ENCODE measurements around the gene ITPR3. TPM values are rescaled to one million over a fixed set of nuclear protein-coding genes. Genes with fewer than 3 reads are reported as not detected.
A peak's percentile ranks its signal among the peaks of the same experiment; 100 is the strongest.

The ITPR3 gene
- polyA plus RNA-seq, 1 donor from 2014 or later, result 6.7 TPM

- no peak overlapping the region for H3K4me3 Mint-ChIP-seq
- peaks cover 0 to 4% (median 0%) of the 10 kb centered on the region in 3 donors for H3K4me1 Mint-ChIP-seq
- H3K9me3 Mint-ChIP-seq, result no peaks in the 10 kb centered on the region
- H3K36me3 Mint-ChIP-seq, result no peaks in the 10 kb centered on the region
- H3K27me3 Mint-ChIP-seq, result no peaks in the 10 kb centered on the region
- H3K27ac Mint-ChIP-seq, result no peak overlapping the region
Observed at GRCh38 chr6:33658982-33659689, 38.0 kb downstream of the ITPR3 start.

- Mint-ChIP-seq H3K9me3 (no peaks in the 10 kb centered on the region), H3K27ac (peak overlapping the region in 1 of 3 donors; percentile 59), H3K4me1 (peaks cover 0 to under 1% (median 0%) of the 10 kb centered on the region in 3 donors), H3K4me3 (no peak overlapping the region), H3K27me3 (no peaks in the 10 kb centered on the region), H3K36me3 (no peaks in the 10 kb centered on the region)
Observed at GRCh38 chr6:33659986-33660385, 38.9 kb downstream of the ITPR3 start.

GRCh38 chr6:33661106-33661838, 40.1 kb downstream of the ITPR3 start:
- H3K36me3 Mint-ChIP-seq, result no peaks in the 10 kb centered on the region
- H3K9me3 Mint-ChIP-seq, result no peaks in the 10 kb centered on the region
- H3K4me3 Mint-ChIP-seq, result no peak overlapping the region

GRCh38 chr6:33662318-33662717, 41.2 kb downstream of the ITPR3 start:
- H3K27ac Mint-ChIP-seq, result no peak overlapping the region
- H3K4me1 Mint-ChIP-seq, result no peaks in the 10 kb centered on the region
- H3K9me3 Mint-ChIP-seq, result no peaks in the 10 kb centered on the region
- no peaks in the 10 kb centered on the region for H3K27me3 Mint-ChIP-seq
- no peak overlapping the region for H3K4me3 Mint-ChIP-seq
- no peaks in the 10 kb centered on the region for H3K36me3 Mint-ChIP-seq

More at GRCh38 chr6:33661106-33661838, 40.1 kb downstream of the ITPR3 start:
- no peaks in the 10 kb centered on the region for H3K27me3 Mint-ChIP-seq
- H3K27ac Mint-ChIP-seq, result no peak overlapping the region
- no peaks in the 10 kb centered on the region for H3K4me1 Mint-ChIP-seq

GRCh38 chr6:33663028-33663427, 41.9 kb downstream of the ITPR3 start:
- Mint-ChIP-seq H3K27me3 (no peaks in the 10 kb centered on the region), H3K9me3 (no peaks in the 10 kb centered on the region), H3K27ac (no peak overlapping the region), H3K4me1 (peaks cover 0 to 2% (median 0%) of the 10 kb centered on the region in 3 donors), H3K36me3 (peaks cover 1% of the 10 kb centered on the region), H3K4me3 (no peak overlapping the region)

- no peak overlapping the region for H3K27ac Mint-ChIP-seq
- H3K4me3 Mint-ChIP-seq, result no peak overlapping the region
- no peaks in the 10 kb centered on the region for H3K9me3 Mint-ChIP-seq
- H3K4me1 Mint-ChIP-seq, result peaks cover 0 to 7% (median 6%) of the 10 kb centered on the region in 3 donors
- no peaks in the 10 kb centered on the region for H3K27me3 Mint-ChIP-seq
- H3K36me3 Mint-ChIP-seq, result peaks cover 7% of the 10 kb centered on the region
Observed at GRCh38 chr6:33663727-33664449, 42.8 kb downstream of the ITPR3 start.

GRCh38 chr6:33664506-33665057, 43.5 kb downstream of the ITPR3 start:
- Mint-ChIP-seq H3K4me3 (no peak overlapping the region), H3K9me3 (no peaks in the 10 kb centered on the region), H3K27ac (no peak overlapping the region), H3K36me3 (peaks cover 11% of the 10 kb centered on the region), H3K27me3 (no peaks in the 10 kb centered on the region), H3K4me1 (peaks cover 0 to 14% (median 11%) of the 10 kb centered on the region in 3 donors)

GRCh38 chr6:33665957-33666356, 44.8 kb downstream of the ITPR3 start:
- Mint-ChIP-seq H3K36me3 (peaks cover 12% of the 10 kb centered on the region), H3K4me1 (peaks cover 0 to 15% (median 12%) of the 10 kb centered on the region in 3 donors), H3K27me3 (no peaks in the 10 kb centered on the region), H3K4me3 (no peak overlapping the region), H3K9me3 (no peaks in the 10 kb centered on the region), H3K27ac (no peak overlapping the region)

- no peaks in the 10 kb centered on the region for H3K9me3 Mint-ChIP-seq
- peaks cover 12% of the 10 kb centered on the region for H3K36me3 Mint-ChIP-seq
- no peaks in the 10 kb centered on the region for H3K27me3 Mint-ChIP-seq
- H3K27ac Mint-ChIP-seq, result peak overlapping the region in 1 of 3 donors; percentile 13
- no peak overlapping the region for H3K4me3 Mint-ChIP-seq
- peaks cover 0 to 15% (median 12%) of the 10 kb centered on the region in 3 donors for H3K4me1 Mint-ChIP-seq
Observed at GRCh38 chr6:33667072-33667471, 46.0 kb downstream of the ITPR3 start.

GRCh38 chr6:33667776-33668175, 46.7 kb downstream of the ITPR3 start:
- Mint-ChIP-seq H3K4me3 (no peak overlapping the region), H3K9me3 (no peaks in the 10 kb centered on the region), H3K27ac (peak overlapping the region in 1 of 3 donors; percentile 84), H3K4me1 (peaks cover 0 to 15% (median 12%) of the 10 kb centered on the region in 3 donors), H3K36me3 (peaks cover 12% of the 10 kb centered on the region), H3K27me3 (no peaks in the 10 kb centered on the region)

GRCh38 chr6:33668328-33668727, 47.2 kb downstream of the ITPR3 start:
- Mint-ChIP-seq H3K27me3 (no peaks in the 10 kb centered on the region), H3K27ac (peak overlapping the region; percentile 32 to 92 (median 84)), H3K4me1 (peaks cover 0 to 15% (median 12%) of the 10 kb centered on the region in 3 donors), H3K36me3 (peaks cover 12% of the 10 kb centered on the region), H3K9me3 (no peaks in the 10 kb centered on the region), H3K4me3 (peak overlapping the region in 1 of 4 donors; percentile 22)

- peaks cover 0 to 17% (median 12%) of the 10 kb centered on the region in 3 donors for H3K4me1 Mint-ChIP-seq
- peak overlapping the region in 2 of 3 donors; percentile 32 to 92 for H3K27ac Mint-ChIP-seq
- H3K9me3 Mint-ChIP-seq, result no peaks in the 10 kb centered on the region
- H3K27me3 Mint-ChIP-seq, result no peaks in the 10 kb centered on the region
- peak overlapping the region in 1 of 4 donors; percentile 49 for H3K4me3 Mint-ChIP-seq
- H3K36me3 Mint-ChIP-seq, result peaks cover 12% of the 10 kb centered on the region
Observed at GRCh38 chr6:33668914-33669313, 47.8 kb downstream of the ITPR3 start.

GRCh38 chr6:33670086-33670660, 49.1 kb downstream of the ITPR3 start:
- H3K9me3 Mint-ChIP-seq, result no peaks in the 10 kb centered on the region
- peak overlapping the region in 1 of 4 donors; percentile 39 for H3K4me3 Mint-ChIP-seq
- no peak overlapping the region for H3K27ac Mint-ChIP-seq
- H3K36me3 Mint-ChIP-seq, result peaks cover 14% of the 10 kb centered on the region
- H3K4me1 Mint-ChIP-seq, result peaks cover 0 to 17% (median 12%) of the 10 kb centered on the region in 3 donors
- H3K27me3 Mint-ChIP-seq, result no peaks in the 10 kb centered on the region

- H3K4me3 Mint-ChIP-seq, result no peak overlapping the region
- no peak overlapping the region for H3K27ac Mint-ChIP-seq
Observed at GRCh38 chr6:33670971-33671743, 50.0 kb downstream of the ITPR3 start.

More at GRCh38 chr6:33670971-33671743, 50.0 kb downstream of the ITPR3 start:
- H3K9me3 Mint-ChIP-seq, result no peaks in the 10 kb centered on the region
- peaks cover 0 to 17% (median 12%) of the 10 kb centered on the region in 3 donors for H3K4me1 Mint-ChIP-seq
- no peaks in the 10 kb centered on the region for H3K27me3 Mint-ChIP-seq
- H3K36me3 Mint-ChIP-seq, result peaks cover 14% of the 10 kb centered on the region
